H1 (cell line): ENCODE data around the gene BPIFA2. TPM values are rescaled to one million over a fixed set of nuclear protein-coding genes. Genes with fewer than 3 reads are reported as not detected.

Experiments
- FOSL1 ChIP-seq: IDR thresholded peaks from 2 replicates; pipeline ENCODE4 v1.6.1; 2011; ENCODE audit warnings: mild to moderate bottlenecking, low read depth, low read length, moderate library complexity; ENCODE audit not compliant: insufficient read depth
- NANOG ChIP-seq: IDR thresholded peaks from 2 replicates; pipeline ENCODE4 v1.6.1; 2011; ENCODE audit warnings: low read length, low read depth, mild to moderate bottlenecking, inconsistent platforms; ENCODE audit not compliant: insufficient read depth, poor library complexity, severe bottlenecking
- POLR2AphosphoS5 ChIP-seq: IDR thresholded peaks from 2 replicates; pipeline ENCODE4 v1.6.1; 2011; ENCODE audit warnings: low read depth, low read length
- RFX5 ChIP-seq: IDR thresholded peaks from 2 replicates; pipeline ENCODE4 v1.6.1; 2011; ENCODE audit warnings: low read depth, low read length, improper control_type of control experiment, borderline replicate concordance
- SP2 ChIP-seq: IDR thresholded peaks from 2 replicates; pipeline ENCODE4 v1.6.1; 2012; ENCODE audit warnings: mild to moderate bottlenecking, low read length, inconsistent platforms
- polyA plus RNA-seq, 7 experiments: library from polyadenylated mRNA; depleted of rRNA in 3 of 7; stranded (reverse) in 5 of 7; unstranded in 2 of 7; fragments of >200 nt in 5 of 7; fragments of 200-250 nt in 2 of 7; gene quantifications; 1 replicate in 5 of 7; 2 replicates in 1 of 7; 4 replicates in 1 of 7; pipeline versions ENCODE4 v1.2.1 to v1.2.3, GENCODE V29; 2011 to 2013; ENCODE audit warnings: missing spikeins in 2 of 7, mixed read lengths in 2 of 7
- total RNA-seq: library from RNA; stranded (reverse); fragmentation: NEBNext Ultra II Directional; extraction: Animal tissue kit (Norgen Biotek cat#: 25700); gene quantifications from 2 replicates; pipeline ENCODE4 v1.2.1, GENCODE V29; 2021

The BPIFA2 gene
- total and polyA plus RNA-seq, 2 of the 8 experiments (the other 6 are each of a cell fraction or from before 2014, with no cell fraction given), result not detected

- TF ChIP-seq FOSL1, result no peak
- no peak for TF ChIP-seq POLR2AphosphoS5
- no peak for TF ChIP-seq SP2
- no peak for TF ChIP-seq NANOG
- TF ChIP-seq RFX5, result no peak
- TF ChIP-seq, all 59 proteins: peak for 0
Observed at GRCh38 chr20:33125983-33126382, 42.0 kb upstream of the BPIFA2 start (continued).
